Esophagus squamous epithelium (tissue), 5 donors: ENCODE measurements around the gene GEMIN8. TPM values are rescaled to one million over a fixed set of nuclear protein-coding genes. Genes with fewer than 3 reads are reported as not detected.
A peak's percentile ranks its signal among the peaks of the same experiment; 100 is the strongest.

Experiments used
- DNase-seq: peaks from one replicate; lab custom pipeline; 2025; lab: John Stamatoyannopoulos, UW
- H3K27ac ChIP-seq, 4 donors: fragments of 200-600 bp; sonication (generic); one replicate each; pipeline ENCODE4 v1.5.1; 2016 to 2019; ENCODE audit warnings: mild to moderate bottlenecking in 1 of 4
- H3K27me3 ChIP-seq, 4 donors: fragments of 200-600 bp; sonication (generic); 1 replicate in 3 of 4; 2 replicates in 1 of 4; pipeline versions ENCODE4 v1.5.1 to v1.6.0; 2017 to 2021; ENCODE audit warnings: antibody characterized with exemption in 1 of 4
- H3K36me3 ChIP-seq, 3 donors: fragments of 200-600 bp; sonication (generic); one replicate each; pipeline ENCODE4 v1.5.1; 2016 to 2019
- H3K4me1 ChIP-seq, 3 donors: fragments of 200-600 bp; sonication (generic); one replicate each; pipeline ENCODE4 v1.5.1; 2017 to 2019
- H3K4me3 ChIP-seq, 4 donors: fragments of 200-600 bp; sonication (generic); 1 replicate in 3 of 4; 2 replicates in 1 of 4; pipeline ENCODE4 v1.5.1; 2016 to 2019; ENCODE audit warnings: mild to moderate bottlenecking in 2 of 4, moderate library complexity in 1 of 4
- H3K9me3 ChIP-seq, 3 donors: fragments of 200-600 bp; sonication (generic); one replicate each; pipeline ENCODE4 v1.5.1; 2016 to 2019
- POLR2A ChIP-seq, 4 donors: fragments of 450-650 bp; IDR thresholded peaks; one replicate each; pipeline ENCODE4 v1.6.1; 2017; ENCODE audit warnings: antibody characterized with exemption in 4 of 4, mild to moderate bottlenecking in 4 of 4, moderate library complexity in 3 of 4
- WGBS, 2 donors: methylation state at CpG; one replicate each; pipeline ENCODE4 v1.1.5; 2018; 5-methylcytosine and 5-hydroxymethylcytosine counted together
- intact Hi-C: fragments of 100-400 bp; cut with DNase I; formaldehyde crosslinking; loops from one replicate; pipeline ENCODE4 v1.15.0; 2022
- total RNA-seq, 4 donors: library from RNA; depleted of rRNA; stranded (reverse); fragments of >200 nt; gene quantifications; one replicate each; pipeline ENCODE4 v1.1.0, GENCODE V29; 2016
- TF ChIP-seq, protein P1 (sequence below), 6 experiments: fragments of 450-650 bp in 4 of 6; fragments of 200-600 bp in 2 of 6; sonication (generic) in 2 of 6; IDR thresholded peaks; one replicate each; pipeline ENCODE4 v1.5.1; 2016 to 2019; ENCODE audit warnings: antibody characterized with exemption in 6 of 6, mild to moderate bottlenecking in 4 of 6, moderate library complexity in 4 of 6
- donor health status: DM: yes; HTN: yes; CAD: no.

The GEMIN8 gene, protein sequence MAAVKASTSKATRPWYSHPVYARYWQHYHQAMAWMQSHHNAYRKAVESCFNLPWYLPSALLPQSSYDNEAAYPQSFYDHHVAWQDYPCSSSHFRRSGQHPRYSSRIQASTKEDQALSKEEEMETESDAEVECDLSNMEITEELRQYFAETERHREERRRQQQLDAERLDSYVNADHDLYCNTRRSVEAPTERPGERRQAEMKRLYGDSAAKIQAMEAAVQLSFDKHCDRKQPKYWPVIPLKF
- 10 to 100 TPM; 12.2 to 20.8 (median 15.7) TPM for total RNA-seq

DNA sequence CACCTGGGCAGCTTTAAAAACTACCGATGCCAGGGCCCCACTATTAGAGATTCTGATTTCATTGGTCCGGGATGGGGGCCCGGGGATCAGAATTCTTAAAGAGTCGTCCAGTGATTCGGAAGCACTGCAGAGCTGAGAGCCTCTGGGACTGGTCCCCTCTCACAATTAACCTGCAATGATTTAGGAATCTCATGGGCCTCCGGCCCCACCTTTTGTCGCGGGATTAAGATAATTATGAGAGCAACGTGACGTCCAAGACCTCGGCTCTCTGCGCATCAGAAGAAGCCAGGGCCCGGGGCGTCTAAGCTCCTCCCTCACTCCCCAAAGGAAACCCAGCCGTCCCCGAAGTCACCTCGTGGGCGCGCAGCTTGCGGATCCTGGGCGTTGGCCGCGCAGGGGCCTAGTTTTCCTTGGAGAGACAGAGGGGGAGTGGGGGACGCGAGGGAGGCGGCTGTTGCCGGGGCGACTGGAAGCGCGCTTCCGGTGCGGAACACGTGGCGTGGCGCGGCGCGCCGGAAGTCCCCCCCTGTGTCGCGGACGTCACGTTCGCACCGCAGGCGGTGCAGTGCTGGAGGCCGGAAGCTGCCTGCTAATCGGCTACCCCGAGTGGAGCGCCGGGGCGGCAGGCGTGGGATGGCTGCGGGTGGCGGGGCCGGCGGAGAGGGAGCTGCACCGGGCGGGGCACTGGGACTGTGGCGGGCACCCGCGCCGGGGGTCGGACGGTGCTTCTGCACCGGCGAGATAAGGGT, at the start of gene GEMIN8:
TSS of gene GEMIN8 (minus strand) at position 468 of the 749 bp plus-strand sequence. CDS start 8,414 bp downstream, outside the sequence.
- intact Hi-C loops, result loop anchor here (5.0 to 10.0 kb wide), 3 partner anchors 275 to 527 kb away; no protein-coding TSS in a partner anchor

DNA sequence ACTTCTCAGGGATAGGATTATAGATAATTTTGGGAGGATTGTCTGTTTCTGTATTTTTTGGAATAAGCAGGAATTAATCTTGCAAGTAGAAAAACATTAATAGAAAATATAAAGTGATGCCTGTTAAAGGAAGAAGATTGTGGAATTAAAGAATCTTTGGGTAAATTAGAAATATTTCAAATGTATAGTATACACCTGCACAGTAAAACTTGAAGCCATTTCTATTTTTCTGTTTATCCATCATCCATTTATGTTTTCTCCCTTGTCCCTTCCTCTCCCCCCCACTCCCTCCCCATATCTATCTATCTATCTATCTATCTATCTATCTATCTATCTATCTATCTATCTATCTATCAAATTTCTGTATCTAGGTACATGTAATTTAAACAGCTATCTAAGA, 46.9 kb upstream of the GEMIN8 start:
- no peaks in the 10 kb centered on the region for H3K27me3 ChIP-seq
- H3K27ac ChIP-seq, result no peak overlapping the region
- intact Hi-C loops, result no loop called here
- no peaks in the 10 kb centered on the region for H3K9me3 ChIP-seq
- peaks cover 0 to 13% (median 0%) of the 10 kb centered on the region in 3 donors for H3K4me1 ChIP-seq
- no peak overlapping the region for H3K4me3 ChIP-seq
- no peak for DNase-seq
- TF ChIP-seq, protein P1, sequence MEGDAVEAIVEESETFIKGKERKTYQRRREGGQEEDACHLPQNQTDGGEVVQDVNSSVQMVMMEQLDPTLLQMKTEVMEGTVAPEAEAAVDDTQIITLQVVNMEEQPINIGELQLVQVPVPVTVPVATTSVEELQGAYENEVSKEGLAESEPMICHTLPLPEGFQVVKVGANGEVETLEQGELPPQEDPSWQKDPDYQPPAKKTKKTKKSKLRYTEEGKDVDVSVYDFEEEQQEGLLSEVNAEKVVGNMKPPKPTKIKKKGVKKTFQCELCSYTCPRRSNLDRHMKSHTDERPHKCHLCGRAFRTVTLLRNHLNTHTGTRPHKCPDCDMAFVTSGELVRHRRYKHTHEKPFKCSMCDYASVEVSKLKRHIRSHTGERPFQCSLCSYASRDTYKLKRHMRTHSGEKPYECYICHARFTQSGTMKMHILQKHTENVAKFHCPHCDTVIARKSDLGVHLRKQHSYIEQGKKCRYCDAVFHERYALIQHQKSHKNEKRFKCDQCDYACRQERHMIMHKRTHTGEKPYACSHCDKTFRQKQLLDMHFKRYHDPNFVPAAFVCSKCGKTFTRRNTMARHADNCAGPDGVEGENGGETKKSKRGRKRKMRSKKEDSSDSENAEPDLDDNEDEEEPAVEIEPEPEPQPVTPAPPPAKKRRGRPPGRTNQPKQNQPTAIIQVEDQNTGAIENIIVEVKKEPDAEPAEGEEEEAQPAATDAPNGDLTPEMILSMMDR (IDR thresholded peaks at IDR 0.05), result no peak
- TF ChIP-seq POLR2A (IDR thresholded peaks at IDR 0.05), result no peak
- no peaks in the 10 kb centered on the region for H3K36me3 ChIP-seq

More for the DNA sequence above, at the start of gene GEMIN8:
- DNase-seq, result peak; percentile 32
- TF ChIP-seq, protein P1 (IDR thresholded peaks at IDR 0.05), result no peak
- TF ChIP-seq POLR2A (IDR thresholded peaks at IDR 0.05), result peak in 2 of 4 donors; percentile 72 to 74
- peak within 1 kb of the TSS; percentile 78 to 91 (median 86) for H3K27ac ChIP-seq
- WGBS, 2 donors, result 0 to 9% methylated on average over 12 to 23 of the region's 67 CpGs
- peaks cover 0 to 44% (median 3%) of the 10 kb centered on the region in 3 donors for H3K4me1 ChIP-seq
- H3K4me3 ChIP-seq, result peak within 1 kb of the TSS; percentile 56 to 77 (median 68)
- H3K9me3 ChIP-seq, result no peaks in the 10 kb centered on the region
- H3K36me3 ChIP-seq, result no peaks in the 10 kb centered on the region
- H3K27me3 ChIP-seq, result no peaks in the 10 kb centered on the region

DNA sequence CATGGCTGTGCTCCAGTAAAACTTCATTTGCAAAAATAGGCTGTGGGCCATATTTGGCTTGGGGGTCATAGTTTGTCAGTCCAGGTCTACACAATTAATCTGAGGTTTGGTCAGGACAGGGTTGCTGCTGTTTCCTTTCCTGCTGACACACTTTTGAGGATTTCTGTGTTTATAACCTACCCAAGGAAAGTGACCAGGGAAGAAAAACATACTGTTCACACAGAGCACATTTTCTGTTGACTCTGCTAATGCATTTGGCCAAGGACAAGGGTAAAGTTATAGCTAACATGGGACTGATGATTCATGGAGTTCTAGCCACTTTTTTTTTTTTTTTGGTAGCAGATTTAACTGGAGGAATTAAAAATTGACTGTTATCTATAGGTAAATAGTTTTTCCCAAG, 43.9 kb upstream of the GEMIN8 start:
- intact Hi-C loops, result no loop called here
- no peak for DNase-seq
- no peak for TF ChIP-seq POLR2A (IDR thresholded peaks at IDR 0.05)
- TF ChIP-seq, protein P1 (IDR thresholded peaks at IDR 0.05), result no peak
- Histone ChIP-seq H3K4me3 (no peak overlapping the region), H3K27ac (no peak overlapping the region), H3K27me3 (no peaks in the 10 kb centered on the region), H3K9me3 (no peaks in the 10 kb centered on the region), H3K36me3 (no peaks in the 10 kb centered on the region), H3K4me1 (peaks cover 0 to 13% (median 0%) of the 10 kb centered on the region in 3 donors)

DNA sequence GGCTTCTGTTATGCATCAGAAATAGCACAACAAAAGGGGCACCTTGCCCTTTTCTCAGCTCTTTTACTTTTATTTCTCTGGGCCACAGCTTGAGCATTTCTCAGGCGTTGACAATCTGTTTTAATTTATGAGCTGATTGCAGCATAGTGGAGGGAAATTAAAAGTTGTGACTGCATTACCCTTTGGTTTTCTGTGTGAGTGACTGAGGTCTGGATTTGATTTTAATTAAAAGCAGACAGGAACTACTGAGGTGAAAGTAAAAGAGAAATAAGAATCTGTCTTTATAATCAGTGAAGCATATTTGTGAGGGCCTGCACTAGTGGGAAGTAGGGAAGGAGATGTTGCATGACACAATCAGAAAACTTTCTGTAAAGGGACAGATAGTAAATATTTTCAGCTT, 43.4 kb upstream of the GEMIN8 start:
- H3K4me1 ChIP-seq, result peaks cover 0 to 13% (median 0%) of the 10 kb centered on the region in 3 donors
- DNase-seq, result no peak
- 13 to 38% methylated on average over 1 of the region's 1 CpG for WGBS, 2 donors
- TF ChIP-seq POLR2A (IDR thresholded peaks at IDR 0.05), result no peak
- TF ChIP-seq, protein P1 (IDR thresholded peaks at IDR 0.05), result no peak
- intact Hi-C loops, result no loop called here
- no peaks in the 10 kb centered on the region for H3K9me3 ChIP-seq
- H3K27ac ChIP-seq, result no peak overlapping the region
- H3K4me3 ChIP-seq, result no peak overlapping the region
- no peaks in the 10 kb centered on the region for H3K27me3 ChIP-seq
- H3K36me3 ChIP-seq, result no peaks in the 10 kb centered on the region

DNA sequence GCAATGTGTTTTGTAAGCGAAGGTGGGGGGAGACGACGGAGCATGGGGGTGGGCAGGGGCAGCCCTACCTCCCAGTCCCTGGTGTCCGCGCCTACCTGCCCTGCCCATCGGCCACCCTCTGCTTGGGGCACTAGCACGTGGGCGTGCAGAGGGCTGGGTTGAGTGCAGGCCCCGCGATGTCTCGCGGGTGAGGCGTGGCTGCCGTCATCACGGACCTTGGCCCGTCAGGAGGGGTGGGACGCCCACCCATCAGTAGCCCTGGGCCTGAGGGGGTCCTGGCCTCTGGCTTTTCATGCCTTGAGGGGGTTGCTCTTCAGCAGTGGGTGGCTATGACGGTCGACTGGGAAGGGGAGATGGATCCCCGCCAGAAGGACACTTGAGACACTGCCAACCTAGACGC, 36.1 kb upstream of the GEMIN8 start:
- Histone ChIP-seq H3K9me3 (no peaks in the 10 kb centered on the region), H3K27ac (no peak overlapping the region), H3K4me3 (no peak overlapping the region), H3K4me1 (no peaks in the 10 kb centered on the region), H3K27me3 (no peaks in the 10 kb centered on the region), H3K36me3 (no peaks in the 10 kb centered on the region)
- TF ChIP-seq, protein P1 (IDR thresholded peaks at IDR 0.05), result no peak
- TF ChIP-seq POLR2A (IDR thresholded peaks at IDR 0.05), result no peak
- intact Hi-C loops, result no loop called here
- no peak for DNase-seq
- 91% methylated on average over 10 of the region's 21 CpGs; no CpG with 5 or more reads in 1 of the 2 donors for WGBS, 2 donors
